Uterus (tissue), 2 donors: ENCODE measurements around the gene CPN1.

Source experiments
- POLR2A ChIP-seq, 2 donors: fragments of 450-650 bp; IDR thresholded peaks; one replicate each; pipeline ENCODE4 v1.6.1; 2016; ENCODE audit warnings: antibody characterized with exemption in 2 of 2, mild to moderate bottlenecking in 1 of 2, moderate library complexity in 1 of 2
- TF ChIP-seq, protein P1 (sequence below), 4 experiments: fragments of 200-600 bp in 2 of 4; fragments of 450-650 bp in 2 of 4; sonication (generic) in 2 of 4; IDR thresholded peaks; one replicate each; pipeline ENCODE4 v1.5.1; 2016 to 2019; ENCODE audit warnings: antibody characterized with exemption in 4 of 4, mild to moderate bottlenecking in 2 of 4, moderate library complexity in 1 of 4

GRCh38 chr10:100104300-100104699 lies 22.6 kb upstream of the CPN1 start:
- TF ChIP-seq, protein P1, sequence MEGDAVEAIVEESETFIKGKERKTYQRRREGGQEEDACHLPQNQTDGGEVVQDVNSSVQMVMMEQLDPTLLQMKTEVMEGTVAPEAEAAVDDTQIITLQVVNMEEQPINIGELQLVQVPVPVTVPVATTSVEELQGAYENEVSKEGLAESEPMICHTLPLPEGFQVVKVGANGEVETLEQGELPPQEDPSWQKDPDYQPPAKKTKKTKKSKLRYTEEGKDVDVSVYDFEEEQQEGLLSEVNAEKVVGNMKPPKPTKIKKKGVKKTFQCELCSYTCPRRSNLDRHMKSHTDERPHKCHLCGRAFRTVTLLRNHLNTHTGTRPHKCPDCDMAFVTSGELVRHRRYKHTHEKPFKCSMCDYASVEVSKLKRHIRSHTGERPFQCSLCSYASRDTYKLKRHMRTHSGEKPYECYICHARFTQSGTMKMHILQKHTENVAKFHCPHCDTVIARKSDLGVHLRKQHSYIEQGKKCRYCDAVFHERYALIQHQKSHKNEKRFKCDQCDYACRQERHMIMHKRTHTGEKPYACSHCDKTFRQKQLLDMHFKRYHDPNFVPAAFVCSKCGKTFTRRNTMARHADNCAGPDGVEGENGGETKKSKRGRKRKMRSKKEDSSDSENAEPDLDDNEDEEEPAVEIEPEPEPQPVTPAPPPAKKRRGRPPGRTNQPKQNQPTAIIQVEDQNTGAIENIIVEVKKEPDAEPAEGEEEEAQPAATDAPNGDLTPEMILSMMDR (IDR thresholded peaks at IDR 0.05): no peak
- no peak for TF ChIP-seq POLR2A (IDR thresholded peaks at IDR 0.05)
